ENCODE data around the gene NT5DC2. TPM values are rescaled to one million over a fixed set of nuclear protein-coding genes. Genes with fewer than 3 reads are reported as not detected.

NT5DC2 gene
- total RNA-seq, 3 donors from 2014 or later (not counting 1 experiment from before 2014, with no cell fraction given) = 2.2 to 10.7 (median 2.2) TPM

DNA sequence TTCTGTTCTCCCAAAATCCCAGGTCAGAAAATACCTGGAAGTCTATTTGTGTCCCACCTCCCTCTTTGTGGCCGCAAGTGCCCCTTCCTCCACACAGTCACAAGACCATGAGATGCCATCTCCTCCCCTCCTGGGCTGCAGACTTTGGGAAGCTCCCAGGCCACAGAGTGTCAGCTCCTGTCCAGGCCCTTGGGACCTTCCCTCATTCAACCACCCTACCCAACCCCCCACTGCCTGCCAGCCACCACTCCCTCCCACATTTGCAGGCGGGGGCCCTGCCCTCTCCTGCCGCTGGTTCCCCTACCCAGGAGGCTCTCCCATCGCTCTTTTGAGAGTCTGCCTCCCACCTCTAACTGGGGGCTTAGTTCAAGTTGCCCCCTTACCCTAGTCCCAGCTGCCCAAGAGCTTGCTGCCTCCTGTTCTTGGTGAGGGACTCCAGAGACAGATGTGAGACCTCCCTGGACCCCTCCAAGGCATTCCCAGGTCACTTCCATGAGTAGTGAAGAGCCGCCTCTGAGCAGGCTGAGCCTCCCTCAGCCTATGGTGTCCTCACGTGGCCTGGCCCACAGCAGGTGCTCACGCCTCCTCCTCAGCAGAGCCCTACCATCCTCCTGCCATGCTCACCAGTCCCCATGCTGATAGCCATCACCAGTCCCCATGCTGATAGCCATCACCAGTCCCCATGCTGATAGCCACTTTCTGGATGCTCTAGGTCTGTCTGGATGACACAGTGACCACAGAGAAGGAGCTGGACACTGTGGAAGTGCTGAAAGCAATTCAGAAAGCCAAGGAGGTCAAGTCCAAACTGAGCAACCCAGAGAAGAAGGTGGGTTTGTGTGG is 54.4 kb downstream of the NT5DC2 start:
- Histone ChIP-seq H3K36me3 (ENCODE audit: control insufficient read depth, insufficient read depth, low read length) (peaks cover 79% of the 10 kb centered on the region), H3K27ac (ENCODE audit: low read length) (no peak overlapping the region), H3K4me3 (ENCODE audit: low read length) (no peak overlapping the region), H3K27me3 (ENCODE audit: control insufficient read depth, insufficient read depth, low read length) (no peaks in the 10 kb centered on the region), H3K9me3 (ENCODE audit: control insufficient read depth, insufficient read depth, low read length) (no peaks in the 10 kb centered on the region), H3K4me1 (ENCODE audit: control insufficient read depth, insufficient read depth, low read length) (no peaks in the 10 kb centered on the region)
- intact Hi-C loops (cut with micrococcal nuclease) = no loop called here
- 96% methylated on average over 7 of the region's 7 CpGs for WGBS (ENCODE audit: insufficient coverage)
- Mint-ChIP-seq H3K36me3 (no peaks in the 10 kb centered on the region), H3K27ac (no peak overlapping the region), H3K27me3 (ENCODE audit: low read depth in 2 of 2) (no peaks in the 10 kb centered on the region), H3K4me3 (no peak overlapping the region), H3K4me1 (peaks cover 0 to 4% of the 10 kb centered on the region in 2 donors), H3K9me3 (no peaks in the 10 kb centered on the region)
- TF ChIP-seq, protein P1, sequence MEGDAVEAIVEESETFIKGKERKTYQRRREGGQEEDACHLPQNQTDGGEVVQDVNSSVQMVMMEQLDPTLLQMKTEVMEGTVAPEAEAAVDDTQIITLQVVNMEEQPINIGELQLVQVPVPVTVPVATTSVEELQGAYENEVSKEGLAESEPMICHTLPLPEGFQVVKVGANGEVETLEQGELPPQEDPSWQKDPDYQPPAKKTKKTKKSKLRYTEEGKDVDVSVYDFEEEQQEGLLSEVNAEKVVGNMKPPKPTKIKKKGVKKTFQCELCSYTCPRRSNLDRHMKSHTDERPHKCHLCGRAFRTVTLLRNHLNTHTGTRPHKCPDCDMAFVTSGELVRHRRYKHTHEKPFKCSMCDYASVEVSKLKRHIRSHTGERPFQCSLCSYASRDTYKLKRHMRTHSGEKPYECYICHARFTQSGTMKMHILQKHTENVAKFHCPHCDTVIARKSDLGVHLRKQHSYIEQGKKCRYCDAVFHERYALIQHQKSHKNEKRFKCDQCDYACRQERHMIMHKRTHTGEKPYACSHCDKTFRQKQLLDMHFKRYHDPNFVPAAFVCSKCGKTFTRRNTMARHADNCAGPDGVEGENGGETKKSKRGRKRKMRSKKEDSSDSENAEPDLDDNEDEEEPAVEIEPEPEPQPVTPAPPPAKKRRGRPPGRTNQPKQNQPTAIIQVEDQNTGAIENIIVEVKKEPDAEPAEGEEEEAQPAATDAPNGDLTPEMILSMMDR (IDR thresholded peaks at IDR 0.05) = no peak
- no peak for ATAC-seq
- no peak for DNase-seq

- H3K27ac Mint-ChIP-seq = no peak overlapping the region
- no peaks in the 10 kb centered on the region for H3K27me3 Mint-ChIP-seq (ENCODE audit: low read depth in 2 of 2)
- TF ChIP-seq, protein P1 (IDR thresholded peaks at IDR 0.05) = no peak
- ATAC-seq (no peak), DNase-seq (no peak)
- intact Hi-C loops (cut with micrococcal nuclease) = no loop called here
- peaks cover 0 to 4% of the 10 kb centered on the region in 2 donors for H3K4me1 Mint-ChIP-seq
- Histone ChIP-seq H3K27me3 (ENCODE audit: control insufficient read depth, insufficient read depth, low read length) (no peaks in the 10 kb centered on the region), H3K4me1 (ENCODE audit: control insufficient read depth, insufficient read depth, low read length) (peaks cover 5% of the 10 kb centered on the region), H3K27ac (ENCODE audit: low read length) (no peak overlapping the region), H3K9me3 (ENCODE audit: control insufficient read depth, insufficient read depth, low read length) (no peaks in the 10 kb centered on the region), H3K36me3 (ENCODE audit: control insufficient read depth, insufficient read depth, low read length) (peaks cover 86% of the 10 kb centered on the region), H3K4me3 (ENCODE audit: low read length) (no peak overlapping the region)
- no peaks in the 10 kb centered on the region for H3K36me3 Mint-ChIP-seq
- H3K9me3 Mint-ChIP-seq = no peaks in the 10 kb centered on the region
- 98% methylated on average over 6 of the region's 6 CpGs for WGBS (ENCODE audit: insufficient coverage)
- H3K4me3 Mint-ChIP-seq = no peak overlapping the region
Measured at GRCh38 chr3:52477796-52478095, 55.9 kb downstream of the NT5DC2 start.

- H3K27ac ChIP-seq (ENCODE audit: low read length) = no peak overlapping the region
- Mint-ChIP-seq H3K27ac (no peak overlapping the region), H3K4me3 (no peak overlapping the region), H3K4me1 (peaks cover 1% of the 10 kb centered on the region in 2 donors), H3K27me3 (ENCODE audit: low read depth in 2 of 2) (no peaks in the 10 kb centered on the region), H3K9me3 (no peaks in the 10 kb centered on the region), H3K36me3 (no peaks in the 10 kb centered on the region)
- intact Hi-C loops (cut with micrococcal nuclease) = no loop called here
- no peaks in the 10 kb centered on the region for H3K27me3 ChIP-seq (ENCODE audit: control insufficient read depth, insufficient read depth, low read length)
- WGBS (ENCODE audit: insufficient coverage) = 97% methylated on average over 16 of the region's 16 CpGs
- H3K4me1 ChIP-seq (ENCODE audit: control insufficient read depth, insufficient read depth, low read length) = peaks cover 8% of the 10 kb centered on the region
- H3K4me3 ChIP-seq (ENCODE audit: low read length) = no peak overlapping the region
- no peak for DNase-seq
- no peaks in the 10 kb centered on the region for H3K9me3 ChIP-seq (ENCODE audit: control insufficient read depth, insufficient read depth, low read length)
- no peak for ATAC-seq
- TF ChIP-seq, protein P1 (IDR thresholded peaks at IDR 0.05) = no peak
- H3K36me3 ChIP-seq (ENCODE audit: control insufficient read depth, insufficient read depth, low read length) = peaks cover 86% of the 10 kb centered on the region
Measured at GRCh38 chr3:52477076-52477795, 56.4 kb downstream of the NT5DC2 start.

Other genes with a start within 250 kb of the NT5DC2 start
- gene GLYCTK, start 246.0 kb downstream of the NT5DC2 start, total RNA-seq = 10 to 100 TPM; 43.3 to 60.8 (median 45.2) TPM
- 10 to 100 TPM; 72.3 to 81.7 (median 74.2) TPM for gene DNAH1, start 217.5 kb downstream of the NT5DC2 start, total RNA-seq
- 100 to 1,000 TPM; 141 to 154 (median 145) TPM for gene BAP1, start 123.8 kb downstream of the NT5DC2 start, total RNA-seq
- gene PHF7, start 123.2 kb downstream of the NT5DC2 start, total RNA-seq = 10 to 100 TPM; 10.9 to 13.5 (median 13.5) TPM
- gene SEMA3G, start 88.8 kb downstream of the NT5DC2 start, total RNA-seq = under 1 TPM in 2 of 3 donors, not detected in 1; 0.07 to 0.55 TPM
- gene TNNC1, start 79.8 kb downstream of the NT5DC2 start, total RNA-seq = 1 to 10 TPM in 2 of 3 donors, not detected in 1; 1.1 to 1.2 TPM
- 100 to 1,000 TPM; 162 to 191 (median 175) TPM for gene NISCH, start 78.3 kb downstream of the NT5DC2 start, total RNA-seq
- gene STAB1, start 38.5 kb downstream of the NT5DC2 start, total RNA-seq = 10 to 100 TPM in 1 of 3 donors, 1 to 10 TPM in 2; 1.8 to 26.5 (median 5.9) TPM
- gene UQCC5, start 2.7 kb upstream of the NT5DC2 start, total RNA-seq = 1 to 10 TPM; 4.1 to 9.5 (median 7.3) TPM
- gene PBRM1, start 152.1 kb upstream of the NT5DC2 start, total RNA-seq = 10 to 100 TPM; 70.2 to 79.7 (median 76.6) TPM
- gene GNL3, start 152.2 kb upstream of the NT5DC2 start, total RNA-seq = 10 to 100 TPM; 70.7 to 81.1 (median 70.9) TPM
- gene GLT8D1, start 171.9 kb upstream of the NT5DC2 start, total RNA-seq = 10 to 100 TPM; 31.1 to 39.4 (median 38.2) TPM
- gene SPCS1, start 172.2 kb upstream of the NT5DC2 start, total RNA-seq = 10 to 100 TPM; 52.4 to 64.4 (median 57.3) TPM
- gene NEK4, start 237.1 kb upstream of the NT5DC2 start, total RNA-seq = 10 to 100 TPM; 13.8 to 19.5 (median 15.5) TPM
- gene ITIH1, start 243.7 kb upstream of the NT5DC2 start, total RNA-seq = under 1 TPM in 1 of 3 donors, not detected in 2; 0.56 TPM